Dendritic cell treated with granulocyte-macrophage colony-stimulating factor and Interleukin-4, amounts not matched to agents 40 ng/mL and 50 ng/mL, for 4 days (primary cell): ENCODE results near the gene SH3BGRL.
A peak's percentile ranks its signal among the peaks of the same experiment; 100 is the strongest.

Experiments used
- H3K27ac Mint-ChIP-seq: one replicate; pipeline ENCODE4 v1.8.0; 2022; ENCODE audit warnings: mild to moderate bottlenecking, mixed read lengths
- H3K27me3 Mint-ChIP-seq: one replicate; pipeline ENCODE4 v1.8.0; 2022; ENCODE audit warnings: mild to moderate bottlenecking, mixed read lengths
- H3K36me3 Mint-ChIP-seq: one replicate; pipeline ENCODE4 v1.8.0; 2022; ENCODE audit warnings: low read depth, mixed read lengths
- H3K4me1 Mint-ChIP-seq: one replicate; pipeline ENCODE4 v1.8.0; 2022; ENCODE audit warnings: low read depth, mixed read lengths
- H3K4me3 Mint-ChIP-seq: one replicate; pipeline ENCODE4 v1.8.0; 2022; ENCODE audit warnings: mild to moderate bottlenecking, moderate library complexity, mixed read lengths
- H3K9me3 Mint-ChIP-seq: one replicate; pipeline ENCODE4 v1.8.0; 2022; ENCODE audit warnings: mixed read lengths
- intact Hi-C: fragments of 100-400 bp; cut with micrococcal nuclease; formaldehyde crosslinking; loops from one replicate; pipeline ENCODE4 v1.15.0; 2022

Gene SH3BGRL

DNA sequence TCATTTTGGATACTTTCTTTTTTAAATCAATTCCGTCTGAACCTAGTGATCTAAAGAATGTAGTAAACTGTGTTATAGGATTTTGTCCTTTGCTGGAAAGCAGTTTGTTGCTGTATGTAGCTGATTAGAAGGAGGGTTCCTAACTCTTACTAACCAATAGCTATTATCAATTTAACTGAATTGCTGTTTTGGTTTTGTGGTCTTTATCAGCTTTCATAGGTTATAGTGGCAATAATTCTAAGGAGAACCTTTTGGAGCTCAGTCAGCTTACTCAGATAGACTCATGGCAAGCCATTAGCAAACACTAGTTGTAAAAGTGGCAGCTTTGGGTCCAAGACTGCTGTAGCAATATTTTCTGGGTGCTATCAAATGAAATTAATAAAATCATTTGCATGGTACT is 29.6 kb downstream of the SH3BGRL start:
- H3K4me1 Mint-ChIP-seq = peaks cover 22% of the 10 kb centered on the region
- H3K4me3 Mint-ChIP-seq = no peak overlapping the region
- no peaks in the 10 kb centered on the region for H3K27me3 Mint-ChIP-seq
- no peak overlapping the region for H3K27ac Mint-ChIP-seq
- H3K36me3 Mint-ChIP-seq = peaks cover 25% of the 10 kb centered on the region
- intact Hi-C loops = no loop called here
- H3K9me3 Mint-ChIP-seq = no peaks in the 10 kb centered on the region

GRCh38 chrX:81232218-81232617 is 30.3 kb downstream of the SH3BGRL start:
- intact Hi-C loops = no loop called here
- no peak overlapping the region for H3K27ac Mint-ChIP-seq
- no peaks in the 10 kb centered on the region for H3K27me3 Mint-ChIP-seq
- peaks cover 22% of the 10 kb centered on the region for H3K4me1 Mint-ChIP-seq
- H3K4me3 Mint-ChIP-seq = no peak overlapping the region
- no peaks in the 10 kb centered on the region for H3K9me3 Mint-ChIP-seq
- H3K36me3 Mint-ChIP-seq = peaks cover 32% of the 10 kb centered on the region

DNA sequence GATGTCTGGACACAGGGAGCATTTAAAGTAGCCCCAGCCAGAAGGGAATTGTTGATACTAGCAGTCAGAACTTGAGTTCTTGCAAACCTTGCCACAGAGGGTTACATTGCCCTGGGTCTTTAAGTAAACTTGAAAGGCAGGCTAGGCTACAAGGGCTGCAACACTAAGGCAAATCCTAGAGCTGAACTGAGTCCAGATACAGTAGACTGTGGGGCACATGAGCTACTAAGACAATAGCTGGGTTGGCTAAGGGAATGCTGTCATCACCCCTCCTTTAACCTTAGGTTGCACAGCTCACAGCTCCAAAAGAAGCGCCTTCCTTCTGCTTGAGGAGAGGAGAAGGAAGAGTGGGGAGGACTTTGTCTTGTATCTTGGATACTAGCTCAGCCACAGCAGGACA is 35.6 kb downstream of the SH3BGRL start:
- Mint-ChIP-seq H3K27me3 (no peaks in the 10 kb centered on the region), H3K4me3 (no peak overlapping the region), H3K36me3 (peaks cover 70% of the 10 kb centered on the region), H3K4me1 (peaks cover 16% of the 10 kb centered on the region), H3K27ac (no peak overlapping the region), H3K9me3 (peaks cover 22% of the 10 kb centered on the region)
- intact Hi-C loops = no loop called here

GRCh38 chrX:81238166-81238565 is 36.3 kb downstream of the SH3BGRL start:
- peaks cover 74% of the 10 kb centered on the region for H3K36me3 Mint-ChIP-seq

GRCh38 chrX:81240701-81241331 is 38.9 kb downstream of the SH3BGRL start:
- peaks cover 22% of the 10 kb centered on the region for H3K9me3 Mint-ChIP-seq
- H3K4me1 Mint-ChIP-seq = peaks cover 10% of the 10 kb centered on the region
- H3K27ac Mint-ChIP-seq = no peak overlapping the region
- H3K4me3 Mint-ChIP-seq = no peak overlapping the region
- H3K27me3 Mint-ChIP-seq = no peaks in the 10 kb centered on the region
- intact Hi-C loops = no loop called here
- peaks cover 68% of the 10 kb centered on the region for H3K36me3 Mint-ChIP-seq

More at GRCh38 chrX:81238166-81238565, 36.3 kb downstream of the SH3BGRL start:
- Mint-ChIP-seq H3K4me3 (no peak overlapping the region), H3K4me1 (peaks cover 14% of the 10 kb centered on the region), H3K9me3 (peaks cover 22% of the 10 kb centered on the region), H3K27ac (peak overlapping the region; percentile 50), H3K27me3 (no peaks in the 10 kb centered on the region)
- intact Hi-C loops = no loop called here

DNA sequence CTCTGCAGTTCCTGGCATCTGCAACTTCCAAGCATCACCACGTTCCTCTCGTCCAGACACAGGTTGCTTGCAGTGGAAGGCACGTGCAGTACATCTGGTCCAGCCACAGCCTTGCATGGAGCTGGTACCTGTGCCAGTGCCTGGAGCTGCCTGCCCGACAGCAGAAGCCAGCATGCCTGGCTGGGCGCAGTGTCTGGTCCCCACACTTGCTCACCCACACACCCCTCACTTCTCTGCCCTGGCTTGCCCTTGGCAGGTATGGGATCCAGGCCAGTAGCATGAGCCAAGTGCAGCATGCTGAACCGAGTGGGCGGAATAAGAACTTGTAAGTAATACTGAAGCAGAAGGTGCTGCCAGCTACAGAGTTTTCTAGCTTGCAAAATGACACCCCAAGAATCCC is 39.9 kb downstream of the SH3BGRL start:
- Mint-ChIP-seq H3K27me3 (no peaks in the 10 kb centered on the region), H3K27ac (no peak overlapping the region), H3K36me3 (peaks cover 59% of the 10 kb centered on the region), H3K4me1 (peaks cover 9% of the 10 kb centered on the region), H3K9me3 (peaks cover 22% of the 10 kb centered on the region), H3K4me3 (no peak overlapping the region)
- intact Hi-C loops = no loop called here

- Mint-ChIP-seq H3K27ac (no peak overlapping the region), H3K27me3 (no peaks in the 10 kb centered on the region), H3K9me3 (no peaks in the 10 kb centered on the region), H3K36me3 (peaks cover 8% of the 10 kb centered on the region), H3K4me1 (peaks cover 15% of the 10 kb centered on the region), H3K4me3 (no peak overlapping the region)
- intact Hi-C loops = no loop called here
Measured at GRCh38 chrX:81255876-81256275, 54.0 kb downstream of the SH3BGRL start.

GRCh38 chrX:81257817-81258216 is 55.9 kb downstream of the SH3BGRL start:
- intact Hi-C loops = no loop called here
- Mint-ChIP-seq H3K27ac (no peak overlapping the region), H3K27me3 (no peaks in the 10 kb centered on the region), H3K36me3 (peaks cover 10% of the 10 kb centered on the region), H3K9me3 (no peaks in the 10 kb centered on the region), H3K4me3 (no peak overlapping the region), H3K4me1 (peaks cover 17% of the 10 kb centered on the region)

DNA sequence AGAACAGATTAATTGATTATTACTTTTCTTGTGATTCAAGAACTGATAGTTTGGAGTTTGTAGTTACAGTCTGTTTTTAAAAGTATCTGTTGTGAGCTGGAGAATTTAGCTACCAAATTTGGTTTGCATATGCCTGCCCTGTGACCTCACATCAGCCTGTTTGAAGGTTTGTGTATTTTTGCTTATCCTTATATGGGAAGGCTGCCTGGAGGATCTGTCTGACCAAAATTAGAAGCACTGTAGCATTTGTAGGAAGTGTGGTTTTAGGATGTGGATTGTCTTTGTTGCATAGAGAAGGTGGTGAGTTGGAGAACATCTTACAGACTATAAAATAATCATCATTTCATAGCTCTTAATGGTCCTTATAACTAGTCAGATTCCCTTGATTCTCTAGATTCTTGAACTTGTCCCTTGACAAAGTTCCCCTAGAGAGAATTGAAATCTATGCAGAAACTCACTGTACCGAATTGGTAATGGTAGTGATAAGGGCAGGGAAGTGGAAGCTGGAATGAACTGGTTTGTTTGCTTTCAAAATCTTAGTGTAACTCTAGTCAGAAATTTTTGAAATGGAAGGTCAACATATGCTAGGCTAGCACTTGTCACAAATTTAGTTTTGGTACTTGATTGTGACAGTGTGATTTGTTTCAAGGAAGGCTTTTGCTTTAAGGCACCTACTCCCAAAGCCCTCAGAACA is 57.3 kb downstream of the SH3BGRL start:
- H3K4me3 Mint-ChIP-seq = no peak overlapping the region
- intact Hi-C loops = no loop called here
- H3K27ac Mint-ChIP-seq = no peak overlapping the region
- H3K9me3 Mint-ChIP-seq = no peaks in the 10 kb centered on the region
- peaks cover 6% of the 10 kb centered on the region for H3K36me3 Mint-ChIP-seq
- peaks cover 21% of the 10 kb centered on the region for H3K4me1 Mint-ChIP-seq
- H3K27me3 Mint-ChIP-seq = no peaks in the 10 kb centered on the region

DNA sequence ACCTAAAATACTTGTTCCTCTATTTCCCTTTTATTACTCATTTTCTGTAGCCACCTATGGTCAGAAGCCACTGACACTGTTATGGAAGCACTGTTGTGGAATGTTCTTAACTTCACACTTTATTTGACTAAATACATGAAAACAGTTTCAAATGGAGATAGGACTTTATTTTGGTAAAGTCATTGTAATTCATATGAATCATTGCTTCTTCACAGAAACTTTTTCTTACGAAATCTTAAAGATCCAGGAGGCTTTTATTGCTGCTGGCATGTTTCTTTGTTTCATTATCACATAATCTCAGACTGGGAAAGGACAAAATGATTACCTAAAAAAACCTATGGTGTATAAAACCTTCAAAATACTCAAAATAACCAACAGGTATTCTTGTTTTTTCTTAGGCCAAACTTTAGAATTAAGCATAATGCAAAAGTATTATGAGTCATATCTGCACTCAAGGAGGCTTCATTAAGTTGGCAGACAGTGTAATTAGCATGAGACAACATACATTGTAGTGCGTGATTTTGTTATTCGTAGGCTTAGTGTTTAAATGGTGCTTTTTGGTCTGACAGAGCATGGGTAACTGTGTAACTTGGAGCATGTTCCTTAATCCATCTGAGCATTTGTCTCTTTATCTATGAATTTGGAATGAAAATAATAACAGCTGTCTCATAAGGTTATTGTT is 58.0 kb downstream of the SH3BGRL start:
- intact Hi-C loops = no loop called here
- Mint-ChIP-seq H3K4me3 (no peak overlapping the region), H3K36me3 (peaks cover 6% of the 10 kb centered on the region), H3K9me3 (no peaks in the 10 kb centered on the region), H3K27me3 (no peaks in the 10 kb centered on the region), H3K27ac (no peak overlapping the region), H3K4me1 (peaks cover 21% of the 10 kb centered on the region)

GRCh38 chrX:81261576-81261975 is 59.7 kb downstream of the SH3BGRL start:
- no peaks in the 10 kb centered on the region for H3K27me3 Mint-ChIP-seq
- intact Hi-C loops = no loop called here
- H3K4me3 Mint-ChIP-seq = no peak overlapping the region
- no peaks in the 10 kb centered on the region for H3K9me3 Mint-ChIP-seq
- H3K27ac Mint-ChIP-seq = no peak overlapping the region
- H3K36me3 Mint-ChIP-seq = peaks cover 15% of the 10 kb centered on the region
- peaks cover 31% of the 10 kb centered on the region for H3K4me1 Mint-ChIP-seq

- no peaks in the 10 kb centered on the region for H3K9me3 Mint-ChIP-seq
- H3K27ac Mint-ChIP-seq = no peak overlapping the region
- H3K27me3 Mint-ChIP-seq = no peaks in the 10 kb centered on the region
- H3K4me3 Mint-ChIP-seq = no peak overlapping the region
- H3K4me1 Mint-ChIP-seq = peaks cover 43% of the 10 kb centered on the region
- peaks cover 17% of the 10 kb centered on the region for H3K36me3 Mint-ChIP-seq
- intact Hi-C loops = no loop called here
Measured at GRCh38 chrX:81263059-81263458, 61.2 kb downstream of the SH3BGRL start.

- peaks cover 72% of the 10 kb centered on the region for H3K36me3 Mint-ChIP-seq
- no peak overlapping the region for H3K27ac Mint-ChIP-seq
- H3K4me1 Mint-ChIP-seq = peaks cover 7% of the 10 kb centered on the region
- H3K27me3 Mint-ChIP-seq = no peaks in the 10 kb centered on the region
- peaks cover 21% of the 10 kb centered on the region for H3K9me3 Mint-ChIP-seq
- H3K4me3 Mint-ChIP-seq = no peak overlapping the region
- intact Hi-C loops = no loop called here
Measured at GRCh38 chrX:81278616-81279015, 76.7 kb downstream of the SH3BGRL start.

- H3K9me3 Mint-ChIP-seq = peaks cover 33% of the 10 kb centered on the region
- peaks cover 81% of the 10 kb centered on the region for H3K36me3 Mint-ChIP-seq
- H3K27ac Mint-ChIP-seq = no peak overlapping the region
- H3K27me3 Mint-ChIP-seq = no peaks in the 10 kb centered on the region
- peaks cover 7% of the 10 kb centered on the region for H3K4me1 Mint-ChIP-seq
- intact Hi-C loops = no loop called here
- no peak overlapping the region for H3K4me3 Mint-ChIP-seq
Measured at GRCh38 chrX:81280148-81280547, 78.2 kb downstream of the SH3BGRL start.
